Measurements from ENCODE around the gene HOXA3. TPM values are rescaled to one million over a fixed set of nuclear protein-coding genes. Genes with fewer than 3 reads are reported as not detected.

HOXA3 gene
- total RNA-seq, 1 experiment from 2014 or later: not detected

- Histone ChIP-seq H2BK20ac (ENCODE audit: low read depth, low read length, poor library complexity, severe bottlenecking) (no peak overlapping the region), H3K27me3 (ENCODE audit: insufficient read depth, low read length) (peaks cover 97% of the 10 kb centered on the region), H3K18ac (ENCODE audit: insufficient read length, low read depth, low read length) (no peak overlapping the region), H3K79me2 (ENCODE audit: insufficient read depth, low read length) (no peaks in the 10 kb centered on the region), H2BK120ac (ENCODE audit: low read depth, low read length, poor library complexity, severe bottlenecking) (no peak overlapping the region), H3K23ac (ENCODE audit: insufficient read length, low read depth, low read length) (no peak overlapping the region), H3K23me2 (ENCODE audit: insufficient read length, low read depth, low read length, poor library complexity, severe bottlenecking) (peaks cover 3% of the 10 kb centered on the region), H3K14ac (ENCODE audit: insufficient read depth, low read length) (no peak overlapping the region), H4K8ac (replicated peaks; ENCODE audit: insufficient read length, low read depth, low read length) (no peak overlapping the region), H3T11ph (ENCODE audit: low read length) (no peak overlapping the region), H4K20me1 (ENCODE audit: control insufficient read depth, insufficient read depth, insufficient read length) (no peaks in the 10 kb centered on the region), H4K91ac (ENCODE audit: insufficient read length, low read depth, low read length) (no peak overlapping the region), H3K27ac (ENCODE audit: insufficient read length, low read depth, low read length) (no peak overlapping the region), H4K5ac (ENCODE audit: insufficient read length, low read depth, low read length) (no peak overlapping the region), H2AK5ac (ENCODE audit: insufficient read length, low read length) (no peak overlapping the region), H2BK12ac (ENCODE audit: insufficient read length, low read depth, low read length) (no peak overlapping the region), H2BK15ac (ENCODE audit: low read depth, low read length) (no peak overlapping the region), H3K4ac (ENCODE audit: low read depth, low read length) (no peak overlapping the region), H3K4me1 (ENCODE audit: insufficient read depth, low read length) (no peaks in the 10 kb centered on the region), H3K9ac (ENCODE audit: extremely low read depth, insufficient read length, low read length) (no peak overlapping the region), H3K9me3 (ENCODE audit: control insufficient read depth, low read depth, low read length) (no peaks in the 10 kb centered on the region), H3K79me1 (ENCODE audit: insufficient read depth, low read depth, low read length, poor library complexity, severe bottlenecking) (no peaks in the 10 kb centered on the region), H3K56ac (ENCODE audit: insufficient read length, low read depth, low read length) (no peak overlapping the region), H2AFZ (ENCODE audit: low read length) (no peak overlapping the region), H2BK5ac (ENCODE audit: insufficient read length, low read length) (no peak overlapping the region), H3K4me2 (ENCODE audit: insufficient read depth, insufficient read length, low read length) (no peak overlapping the region)
- Mint-ChIP-seq H3K9me3 (peaks cover 0 to 7% of the 10 kb centered on the region in 2 experiments; a peak in 2 of 5 replicates), H3K27me3 (ENCODE audit: low read depth) (peaks cover 98% of the 10 kb centered on the region), H3K4me1 (peaks cover 3 to 14% of the 10 kb centered on the region in 2 experiments; a peak in 3 of 4 replicates), H3K4me3 (no peak overlapping the region), H3K27ac (no peak overlapping the region), H3K36me3 (ENCODE audit: insufficient read depth in 1 of 3, low read depth in 3 of 3) (peaks cover 0 to 5% (median 0%) of the 10 kb centered on the region in 3 experiments; a peak in 1 of 7 replicates)
- DNase-seq: peak; percentile 59
- no CpG with 5 or more reads among the region's 12 CpGs for WGBS (ENCODE audit: extremely low coverage, insufficient read length, low lambda C conversion rate)
- no peak for TF ChIP-seq CTCF (conservative IDR thresholded peaks at IDR 0.05)
Measured at GRCh38 chr7:27116962-27117886, 35.2 kb downstream of the HOXA3 start.

Measured in H9 (cell line).